ENCODE results near the gene SIK3. TPM values are rescaled to one million over a fixed set of nuclear protein-coding genes. Genes with fewer than 3 reads are reported as not detected.

The SIK3 gene
- total RNA-seq, 1 donor from 2014 or later: 68.9 TPM

DNA sequence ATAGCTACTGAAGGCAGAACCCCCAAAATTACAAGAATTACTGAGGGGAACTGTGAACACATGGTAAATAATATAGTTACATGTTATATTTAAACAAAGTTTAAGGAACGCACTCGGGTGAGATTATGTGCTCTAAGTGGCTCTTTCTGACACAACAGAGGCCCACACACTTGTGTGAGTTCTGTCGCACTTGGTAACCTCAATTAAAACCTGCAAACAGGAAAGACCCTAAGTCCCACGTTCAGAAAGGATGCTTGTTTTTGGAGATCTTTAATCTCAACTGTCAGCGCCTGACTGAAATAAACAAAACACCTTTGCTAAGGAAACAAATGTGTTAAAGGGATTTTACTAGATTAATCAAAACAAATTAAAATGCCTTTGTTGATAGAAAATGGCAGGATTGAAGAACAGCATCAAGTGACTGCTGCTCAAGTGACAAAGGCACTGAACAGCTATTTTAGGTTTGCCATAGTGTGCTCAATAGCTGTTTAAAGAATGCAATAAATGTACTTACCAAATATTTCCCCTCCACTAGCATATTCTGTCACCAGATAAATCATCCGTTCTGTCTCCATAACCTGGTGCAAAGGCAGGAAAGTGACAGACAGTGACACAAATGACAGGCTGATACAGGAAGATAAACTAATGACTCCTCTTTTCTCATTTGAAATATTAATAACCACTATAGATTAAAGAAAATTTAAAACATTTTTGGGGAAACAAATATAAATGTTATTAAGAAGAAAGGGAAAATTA, 144.5 kb downstream of the SIK3 start:
- no peak for ATAC-seq
- intact Hi-C loops (cut with DNase I): no loop called here
- DNase-seq (ENCODE audit: low spot score): no peak

DNA sequence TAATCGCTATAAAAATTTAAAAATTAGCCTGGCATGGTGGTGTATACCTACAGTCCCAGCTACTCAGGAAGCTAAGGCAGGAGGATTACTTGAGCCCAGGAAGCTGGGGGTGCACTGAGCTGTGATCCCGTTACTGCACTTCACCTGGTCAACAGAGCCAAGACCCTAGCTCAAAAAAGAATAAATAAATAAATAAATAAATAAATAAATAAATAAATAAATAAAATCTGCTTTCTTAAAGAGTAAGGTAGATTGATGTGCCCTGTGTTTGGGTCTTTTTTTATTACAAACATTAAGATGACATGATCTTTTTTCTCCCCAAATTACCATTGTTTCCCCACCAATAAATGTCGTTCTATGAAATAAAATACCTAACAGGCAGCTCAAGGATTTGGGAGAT, 146.5 kb downstream of the SIK3 start:
- no peak for DNase-seq (ENCODE audit: low spot score)
- intact Hi-C loops (cut with DNase I): no loop called here
- ATAC-seq: no peak

DNA sequence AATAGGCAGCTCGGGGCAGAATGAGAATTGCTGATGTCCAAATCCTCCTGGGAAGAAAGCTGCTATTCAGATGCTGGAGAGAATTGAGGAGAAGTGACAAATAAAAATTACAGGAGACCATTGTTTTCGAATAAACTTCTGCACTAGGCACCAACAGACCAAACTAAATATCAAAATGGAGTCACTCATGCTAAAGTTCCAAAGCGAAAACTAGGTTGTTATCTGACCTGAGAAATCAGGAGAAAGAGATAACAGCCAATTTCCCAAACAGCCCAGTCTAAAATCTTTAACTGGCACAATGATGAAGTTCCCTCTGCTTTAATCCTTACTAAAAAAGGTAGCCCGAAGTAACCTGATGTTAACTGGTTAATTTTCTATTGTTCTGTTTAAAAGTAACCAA, 148.0 kb downstream of the SIK3 start:
- no peak for ATAC-seq
- DNase-seq (ENCODE audit: low spot score): no peak
- intact Hi-C loops (cut with DNase I): no loop called here

DNA sequence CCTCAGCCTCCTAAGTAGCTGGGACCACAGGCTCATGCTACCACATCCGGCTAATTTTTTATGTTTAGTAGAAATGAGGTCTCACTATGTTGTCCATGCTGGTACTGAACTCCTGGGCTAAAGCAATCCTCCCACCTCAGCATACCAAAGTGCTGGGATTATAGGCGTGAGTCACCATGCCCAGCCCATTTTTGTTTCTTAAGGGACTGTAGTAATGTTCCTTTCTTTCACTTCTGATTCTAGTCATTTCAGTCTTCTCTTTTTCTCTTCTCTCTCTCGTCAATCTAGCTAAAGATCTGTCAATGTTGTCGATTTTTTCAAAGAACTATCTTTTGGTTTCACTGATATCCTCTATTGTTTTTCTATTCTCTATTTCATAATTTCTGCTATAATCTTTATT, 149.8 kb downstream of the SIK3 start:
- no peak for DNase-seq (ENCODE audit: low spot score)
- intact Hi-C loops (cut with DNase I): no loop called here
- no peak for ATAC-seq

DNA sequence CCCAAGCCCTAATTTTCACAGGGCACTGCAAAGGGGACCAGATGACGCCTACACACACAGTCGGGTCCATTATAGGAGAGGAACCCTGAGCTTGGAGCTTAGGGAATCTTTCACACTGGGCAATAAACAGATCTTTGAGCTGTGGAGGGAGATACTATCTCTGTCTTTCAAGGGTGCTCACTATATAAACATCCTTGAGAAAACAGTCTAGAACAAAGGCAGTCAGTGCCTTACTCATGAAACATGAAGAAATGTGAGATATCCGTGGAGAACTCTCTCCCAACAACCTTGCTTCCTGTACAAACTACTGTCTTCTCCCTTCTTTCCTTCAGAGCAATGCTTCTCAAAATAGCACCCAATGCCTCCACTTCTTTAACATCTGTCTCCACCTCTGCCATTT, 151.8 kb downstream of the SIK3 start:
- no peak for ATAC-seq
- no peak for DNase-seq (ENCODE audit: low spot score)
- intact Hi-C loops (cut with DNase I): no loop called here

DNA sequence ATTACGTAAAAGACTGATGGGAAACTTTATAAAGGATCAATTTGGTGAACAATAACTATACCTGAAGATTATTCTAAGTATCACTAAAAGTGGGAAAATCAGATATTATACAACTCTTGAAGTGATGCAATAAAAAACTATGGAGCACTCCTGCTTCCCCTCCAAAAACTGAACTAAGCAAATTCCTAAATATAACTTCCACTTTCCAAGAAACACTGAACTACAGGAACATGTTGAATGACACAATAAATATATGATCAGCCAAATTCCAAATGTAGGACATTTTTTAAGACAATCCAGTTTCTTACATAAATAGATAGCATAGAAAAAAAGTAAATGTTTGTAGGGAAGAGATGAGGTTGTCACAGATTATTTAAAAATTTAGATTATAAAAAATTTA, 158.7 kb downstream of the SIK3 start:
- no peak for DNase-seq (ENCODE audit: low spot score)
- ATAC-seq: no peak
- intact Hi-C loops (cut with DNase I): loop anchor here (5.0 kb wide), 1 partner anchor 697 kb away; no protein-coding TSS in a partner anchor

DNA sequence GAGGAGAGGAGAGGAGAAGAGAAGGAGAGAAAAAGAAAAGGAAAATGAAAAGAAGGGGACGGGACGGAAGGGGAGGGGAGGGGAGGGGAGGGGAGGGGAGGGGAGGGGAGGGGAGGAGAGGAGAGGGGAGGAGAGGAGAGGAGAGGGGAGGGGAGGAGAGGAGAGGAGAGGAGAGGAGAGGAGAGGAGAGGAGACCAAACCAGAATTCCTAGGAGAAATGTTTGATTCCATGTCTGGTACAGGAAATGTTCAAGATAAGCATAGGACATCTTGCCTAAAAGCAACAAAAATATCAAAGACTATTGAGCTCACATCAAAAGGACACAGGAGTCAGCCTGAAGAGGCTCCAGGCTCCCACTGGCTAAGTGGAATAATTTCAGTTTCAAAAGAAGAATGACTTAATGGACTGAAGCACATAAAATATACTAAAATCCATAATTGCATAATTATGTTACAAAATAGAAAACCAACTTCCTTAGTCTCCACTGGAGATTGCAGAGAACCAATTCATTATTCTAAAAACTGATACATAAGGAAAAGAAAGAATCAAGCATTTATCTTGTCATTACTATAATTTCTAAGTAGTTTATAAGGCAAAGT, 159.7 kb downstream of the SIK3 start:
- ATAC-seq (no peak), DNase-seq (ENCODE audit: low spot score) (no peak)
- intact Hi-C loops (cut with DNase I): loop anchor here (5.0 kb wide), 1 partner anchor 696 kb away; no protein-coding TSS in a partner anchor

DNA sequence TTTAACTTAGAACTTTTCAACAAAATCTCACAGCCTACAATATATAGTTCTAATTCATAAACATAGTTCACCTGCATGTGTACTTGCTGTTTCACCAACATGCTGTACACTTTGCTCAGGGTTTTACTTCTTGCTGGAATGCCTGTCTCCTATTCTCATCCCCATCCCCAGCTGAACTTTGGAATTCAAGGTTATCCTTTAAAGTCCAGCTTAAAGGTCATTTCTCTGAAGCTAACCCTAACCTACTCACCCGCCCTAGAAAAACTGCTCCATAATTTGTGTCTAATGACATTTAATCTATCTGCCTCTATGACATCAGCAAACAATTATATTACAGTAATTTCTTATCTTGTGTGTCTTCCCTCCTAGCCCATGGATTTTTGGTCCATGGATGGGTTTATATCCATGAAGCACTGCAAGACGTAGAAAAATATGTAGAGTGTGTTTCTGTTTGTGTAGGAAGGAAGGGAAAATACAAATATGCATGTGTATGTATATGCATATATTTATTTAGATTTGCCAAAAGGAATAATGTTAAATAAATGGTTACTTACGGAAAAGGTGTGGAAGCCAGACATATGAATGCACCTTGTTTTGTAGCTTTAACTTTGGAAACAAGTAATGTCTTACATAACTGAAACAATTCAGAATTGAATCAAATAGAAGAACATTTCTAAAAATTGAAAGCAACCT, 161.3 kb downstream of the SIK3 start:
- intact Hi-C loops (cut with DNase I): loop anchor here (5.0 kb wide), 1 partner anchor 695 kb away; no protein-coding TSS in a partner anchor
- ATAC-seq: no peak
- no peak for DNase-seq (ENCODE audit: low spot score)

DNA sequence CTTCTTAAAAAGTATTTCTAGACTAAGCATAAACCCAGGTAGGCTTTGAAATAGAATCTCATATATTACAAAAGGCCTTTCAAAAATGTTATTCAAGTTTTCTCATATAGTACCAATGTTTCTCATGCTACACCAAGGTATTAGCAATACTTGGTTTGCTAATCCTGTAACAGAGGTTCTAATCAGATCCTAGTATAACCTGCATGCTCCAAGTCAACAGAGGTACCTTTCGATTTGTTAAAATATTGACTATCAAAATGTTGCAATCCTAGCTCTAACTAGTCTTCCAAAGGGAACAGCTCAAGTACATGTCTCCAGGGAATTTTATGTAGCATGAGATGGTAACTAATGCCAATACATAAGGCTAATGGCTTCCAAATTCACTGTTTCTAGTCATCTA, 162.7 kb downstream of the SIK3 start:
- intact Hi-C loops (cut with DNase I): loop anchor here (5.0 kb wide), 1 partner anchor 693 kb away; no protein-coding TSS in a partner anchor
- no peak for DNase-seq (ENCODE audit: low spot score)
- ATAC-seq: no peak

DNA sequence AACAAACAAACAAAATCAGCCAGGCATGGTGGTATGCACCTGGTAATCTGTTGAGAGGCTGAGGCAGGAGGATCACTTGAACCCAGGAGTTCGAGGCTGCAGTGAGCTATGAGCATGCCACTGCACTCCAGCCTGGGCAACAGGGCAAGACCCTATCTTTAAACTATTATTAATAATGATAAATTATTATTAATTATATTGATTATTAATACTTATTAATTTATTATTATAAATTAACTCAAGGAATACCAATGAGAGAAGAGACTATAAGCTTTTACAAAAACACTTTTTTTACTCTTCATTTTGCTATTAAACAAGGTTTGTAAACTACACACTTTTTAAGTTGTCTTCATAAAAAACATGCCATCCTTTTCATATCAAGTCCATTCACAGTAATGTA, 163.1 kb downstream of the SIK3 start:
- ATAC-seq (no peak), DNase-seq (ENCODE audit: low spot score) (no peak)
- intact Hi-C loops (cut with DNase I): loop anchor here (5.0 kb wide), 1 partner anchor 693 kb away; no protein-coding TSS in a partner anchor

DNA sequence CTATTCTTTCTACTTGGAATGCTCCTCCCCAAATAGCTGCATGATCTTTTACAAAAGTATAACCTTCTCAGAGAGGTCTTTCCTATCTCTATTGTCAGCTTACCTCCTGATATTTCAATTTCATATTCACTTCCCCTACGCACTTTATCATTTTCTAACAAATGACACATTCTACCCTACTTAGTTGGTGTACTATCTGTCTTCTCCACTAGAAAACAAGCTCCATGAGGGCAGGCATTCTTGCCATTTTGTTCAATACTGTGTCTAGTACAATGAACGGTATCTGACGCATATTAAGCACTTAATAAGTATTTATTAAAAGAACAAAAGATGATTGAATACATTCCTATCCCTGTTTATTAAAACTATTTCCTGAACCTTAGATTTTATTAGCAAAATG, 164.3 kb downstream of the SIK3 start:
- DNase-seq (ENCODE audit: low spot score): no peak
- no peak for ATAC-seq
- intact Hi-C loops (cut with DNase I): no loop called here

DNA sequence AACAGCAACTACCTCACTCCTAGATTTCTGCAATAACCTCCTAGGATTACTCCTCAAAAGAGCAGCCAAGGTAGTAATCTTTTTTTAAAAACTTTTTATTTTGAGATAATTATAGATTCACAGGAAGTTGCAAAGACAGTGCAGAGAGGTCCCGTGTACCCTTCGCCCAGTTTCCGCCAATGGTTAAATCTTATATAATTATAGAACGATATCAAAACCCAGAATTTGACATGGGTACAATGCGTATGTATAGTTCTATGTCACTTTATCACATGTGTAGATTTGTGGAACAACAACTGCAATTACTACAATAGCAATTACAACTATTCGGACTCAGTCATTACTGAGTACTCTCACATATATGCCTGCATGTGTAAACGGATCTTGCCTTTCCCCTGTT, 166.0 kb downstream of the SIK3 start:
- DNase-seq (ENCODE audit: low spot score) (no peak), ATAC-seq (no peak)

DNA sequence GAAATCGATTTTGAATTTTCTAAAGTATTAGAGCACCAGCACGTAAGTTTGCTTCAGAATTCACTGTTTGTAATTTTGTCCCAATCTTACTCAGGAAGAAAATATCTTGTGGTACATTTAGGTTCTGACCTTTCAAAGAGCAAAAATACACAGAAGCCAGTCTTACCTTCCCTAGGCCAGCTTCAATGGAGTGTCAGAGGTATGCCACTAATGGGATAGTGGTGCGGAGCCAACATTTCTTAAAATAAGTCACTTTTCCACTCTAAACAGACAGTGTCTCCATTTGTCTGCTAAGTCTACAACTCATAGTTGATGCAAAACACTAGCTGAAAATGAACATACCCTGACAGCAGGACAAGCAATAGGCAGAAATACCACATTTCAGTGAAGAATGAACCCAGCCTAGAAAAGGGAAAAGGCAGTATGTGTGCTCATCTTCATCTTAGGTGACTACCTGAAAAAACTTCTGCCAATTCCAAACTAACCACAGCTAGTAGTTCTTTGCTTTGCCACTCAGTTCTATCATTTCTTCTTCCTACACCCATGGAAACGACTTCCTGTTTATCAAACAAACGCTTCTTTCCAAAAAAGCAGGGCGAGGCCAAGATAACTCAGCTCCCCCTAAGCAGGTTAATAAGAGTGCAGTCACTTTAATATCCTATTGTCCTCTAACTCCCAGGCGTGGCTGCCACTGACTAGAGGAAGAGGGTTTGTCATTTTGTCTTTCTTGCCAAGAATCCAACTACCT, 166.8 kb downstream of the SIK3 start:
- DNase-seq (ENCODE audit: low spot score): no peak
- intact Hi-C loops (cut with DNase I): no loop called here
- ATAC-seq: peak; percentile 69

More for the DNA sequence above, 166.0 kb downstream of the SIK3 start:
- intact Hi-C loops (cut with DNase I): no loop called here

DNA sequence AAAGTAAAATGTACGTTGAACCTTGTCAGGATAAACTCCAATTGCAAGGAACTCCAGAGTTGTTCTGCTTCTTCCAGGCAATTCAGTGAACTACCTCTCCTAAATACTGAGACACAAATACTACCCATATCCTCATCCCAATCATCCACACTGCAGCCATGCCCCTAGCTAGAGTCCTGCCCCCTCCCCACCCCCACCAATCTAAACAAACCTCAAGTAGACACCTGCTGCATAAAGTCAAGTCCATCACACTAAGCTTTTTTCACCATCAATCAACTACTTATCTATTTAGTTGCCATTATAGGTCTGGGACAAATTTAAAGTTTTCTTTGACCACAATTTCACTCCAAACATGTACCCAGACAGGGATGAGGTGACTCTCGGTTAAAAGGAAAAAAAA, 167.6 kb downstream of the SIK3 start:
- DNase-seq (ENCODE audit: low spot score) (no peak), ATAC-seq (peak; percentile 5)
- intact Hi-C loops (cut with DNase I): no loop called here

DNA sequence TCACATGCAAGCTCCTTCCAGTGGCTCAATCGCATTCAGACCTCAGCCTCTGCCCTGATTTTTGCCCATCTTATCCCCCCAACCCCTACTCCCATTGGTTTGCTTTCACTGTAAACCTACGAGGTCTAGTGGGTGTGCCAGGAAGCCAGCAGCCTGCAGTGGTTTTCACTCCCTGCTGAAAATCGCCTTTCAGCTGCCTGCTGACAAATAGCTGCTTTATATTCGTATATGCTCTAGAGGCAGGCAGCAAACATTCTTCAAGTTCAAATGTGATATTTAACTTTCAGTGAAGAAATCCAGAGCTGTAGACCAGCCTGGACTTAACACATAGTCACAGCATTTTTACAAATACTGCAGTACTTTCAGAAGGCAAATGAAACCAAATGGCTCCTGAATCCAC, 168.1 kb downstream of the SIK3 start:
- DNase-seq (ENCODE audit: low spot score) (no peak), ATAC-seq (peak; percentile 55)
- intact Hi-C loops (cut with DNase I): no loop called here

DNA sequence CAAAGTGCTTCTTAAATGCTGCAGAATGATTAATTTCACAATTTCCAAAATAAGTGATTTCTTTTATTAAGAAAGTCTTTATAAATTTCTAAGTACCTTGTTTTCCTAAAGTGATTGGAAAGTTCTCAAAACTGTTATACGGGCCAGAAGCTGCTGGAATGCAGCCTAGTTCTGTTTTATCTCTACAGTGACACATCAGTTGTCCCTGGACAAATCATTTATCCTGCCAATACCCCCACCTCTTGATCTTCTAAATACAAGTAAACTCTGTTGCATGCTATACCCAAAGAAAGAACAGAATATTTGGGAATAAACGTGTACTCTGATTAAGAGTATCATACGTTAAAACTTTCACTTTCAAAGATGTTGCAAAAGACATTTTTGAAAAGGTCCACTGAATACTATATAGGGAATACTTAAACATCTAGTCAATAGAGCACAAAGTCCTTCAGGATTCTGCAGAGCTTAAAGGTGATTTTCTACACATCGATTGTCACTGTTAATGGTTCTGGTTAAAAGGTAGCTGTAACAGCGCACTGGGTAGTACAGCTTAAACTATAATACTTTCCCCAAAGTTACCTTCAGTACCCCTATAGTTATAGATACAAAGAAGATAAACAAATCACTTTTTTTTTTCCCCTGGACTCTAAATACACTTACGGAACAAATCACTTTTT, 168.7 kb downstream of the SIK3 start:
- intact Hi-C loops (cut with DNase I): no loop called here
- ATAC-seq: no peak
- no peak for DNase-seq (ENCODE audit: low spot score)

DNA sequence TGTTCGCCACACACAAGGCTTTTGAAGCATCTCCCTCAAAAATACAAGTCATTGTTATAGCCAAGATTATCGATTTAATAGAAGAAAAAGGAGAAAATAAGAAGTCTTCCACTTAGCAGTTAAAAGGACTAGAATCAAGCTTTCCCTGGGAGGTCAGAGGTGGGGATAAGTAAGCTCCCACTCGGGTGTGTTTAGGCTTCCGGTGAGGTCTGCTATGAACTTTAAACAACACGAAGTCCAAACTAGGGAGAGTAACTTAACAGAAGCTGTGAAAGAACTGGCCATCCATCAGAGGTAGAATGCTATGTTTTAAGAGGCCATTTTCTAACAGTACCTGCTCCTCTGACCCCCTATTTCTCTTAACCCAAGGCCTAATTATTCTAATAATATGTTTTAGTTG, 169.4 kb downstream of the SIK3 start:
- no peak for DNase-seq (ENCODE audit: low spot score)
- intact Hi-C loops (cut with DNase I): no loop called here
- ATAC-seq: no peak

DNA sequence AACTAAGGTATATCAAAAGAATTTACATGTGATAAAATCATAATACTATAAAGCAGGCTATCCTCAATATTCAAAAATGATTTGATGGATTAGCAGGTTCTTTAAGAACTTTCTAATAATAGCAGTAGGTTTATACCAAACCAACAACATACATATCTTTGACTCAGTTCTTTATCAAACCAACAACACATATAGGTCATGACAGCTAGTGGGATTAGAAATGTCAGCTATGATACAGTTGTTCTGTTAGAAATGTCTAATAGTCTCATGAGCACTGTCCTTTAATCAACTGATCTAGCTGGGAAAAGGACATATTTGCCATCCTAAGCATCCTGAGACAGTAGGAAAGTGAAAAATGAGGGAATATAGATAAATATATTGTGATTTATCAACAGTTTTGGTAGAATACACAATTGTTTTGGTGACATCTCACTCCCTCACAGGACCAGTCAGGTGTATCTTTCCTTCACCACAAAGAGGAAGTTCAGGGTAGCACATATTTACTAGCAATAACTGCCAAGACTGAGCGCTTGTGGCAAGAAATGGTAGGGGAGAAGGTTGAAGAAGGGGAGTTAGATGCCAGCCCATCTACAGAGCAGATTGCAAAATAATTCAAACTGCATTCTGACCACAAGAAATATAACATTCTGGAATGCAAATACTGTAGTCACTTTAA, 170.0 kb downstream of the SIK3 start:
- no peak for DNase-seq (ENCODE audit: low spot score)
- ATAC-seq: no peak
- intact Hi-C loops (cut with DNase I): no loop called here
